Ramos (cell line): ENCODE data around the gene ENPP7.
"Not testable (repeated sequence)": the region's sequence is repeated elsewhere in the genome, so short reads cannot be mapped to it uniquely, and the experiment has no call there.

Experiments used
- in situ Hi-C: fragments of 300-500 bp; cut with MboI; formaldehyde crosslinking; loops from one replicate; pipeline ENCODE4 v1.14.3; 2022; ENCODE audit warnings: low sequenced_read_pairs; ENCODE audit not compliant: unreplicated experiment

ENPP7 gene

DNA sequence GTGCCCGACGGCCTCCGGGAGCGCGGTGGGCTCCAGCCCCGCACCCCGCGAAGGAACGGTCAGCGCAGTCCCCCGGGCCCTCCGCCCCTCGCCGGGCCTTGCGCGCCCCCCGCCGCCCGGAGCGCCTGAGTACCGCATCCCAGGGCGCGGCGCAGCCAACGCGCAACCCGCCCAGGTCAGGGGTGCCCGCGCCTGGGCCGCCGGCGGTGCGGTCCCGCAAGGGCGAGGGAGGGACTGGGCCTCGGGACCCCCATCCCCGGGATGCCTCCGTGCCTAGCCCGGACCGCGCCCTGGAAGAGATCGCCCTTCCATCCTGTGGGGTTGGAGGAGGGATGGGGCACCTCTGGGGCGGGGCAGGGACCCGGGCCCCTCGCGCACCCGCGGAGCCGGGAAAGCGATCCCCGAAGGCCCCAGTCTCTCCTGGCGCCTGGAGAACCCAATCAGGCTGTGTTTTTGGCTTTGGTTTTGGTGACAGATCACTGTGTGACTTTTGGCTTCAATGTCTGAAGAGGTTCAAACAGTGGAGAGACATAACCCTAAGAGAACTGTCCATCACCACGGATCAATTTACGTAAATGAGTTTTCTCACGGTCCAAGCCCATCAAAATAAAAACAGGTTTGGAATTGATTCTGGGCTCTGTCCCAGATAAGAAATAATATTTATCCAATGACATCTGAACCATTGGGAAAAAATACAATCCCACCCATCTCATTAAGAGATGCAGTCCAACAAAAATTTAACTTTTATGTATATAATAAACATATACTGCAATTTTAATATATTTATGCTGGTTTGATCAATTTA, 17.8 kb downstream of the ENPP7 start:
- in situ Hi-C loops = no loop called here

DNA sequence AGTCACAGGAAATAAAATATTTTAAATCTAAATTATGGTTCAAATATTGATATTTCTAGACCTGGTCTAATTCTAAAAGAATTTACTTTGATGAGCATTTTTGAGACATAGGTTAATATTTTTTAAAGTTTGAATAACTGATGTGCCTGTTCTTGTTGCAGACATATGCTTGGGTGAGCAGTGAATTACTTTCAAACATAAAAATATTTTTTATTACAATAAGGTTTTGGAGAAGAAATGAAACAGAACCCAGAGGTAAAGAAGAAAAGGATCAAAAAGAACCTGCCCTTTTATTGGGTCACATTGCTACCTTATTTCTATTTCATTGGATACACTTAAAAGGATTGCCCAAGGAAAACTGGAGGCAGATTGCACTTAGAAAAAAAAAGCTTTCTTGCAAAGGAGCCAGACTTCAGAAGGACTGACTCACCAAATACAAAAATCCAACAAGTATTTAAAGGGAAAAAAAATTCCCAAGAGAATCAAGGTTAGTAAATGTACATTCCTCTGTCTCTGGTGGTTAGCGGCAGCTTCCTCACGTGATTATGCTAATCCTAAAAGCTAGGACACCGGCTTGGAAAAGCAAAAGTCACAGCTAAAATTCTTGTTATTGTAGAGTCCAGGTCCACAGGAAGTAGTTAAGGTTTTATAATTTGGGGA, 18.5 kb downstream of the ENPP7 start:
- in situ Hi-C loops = no loop called here

DNA sequence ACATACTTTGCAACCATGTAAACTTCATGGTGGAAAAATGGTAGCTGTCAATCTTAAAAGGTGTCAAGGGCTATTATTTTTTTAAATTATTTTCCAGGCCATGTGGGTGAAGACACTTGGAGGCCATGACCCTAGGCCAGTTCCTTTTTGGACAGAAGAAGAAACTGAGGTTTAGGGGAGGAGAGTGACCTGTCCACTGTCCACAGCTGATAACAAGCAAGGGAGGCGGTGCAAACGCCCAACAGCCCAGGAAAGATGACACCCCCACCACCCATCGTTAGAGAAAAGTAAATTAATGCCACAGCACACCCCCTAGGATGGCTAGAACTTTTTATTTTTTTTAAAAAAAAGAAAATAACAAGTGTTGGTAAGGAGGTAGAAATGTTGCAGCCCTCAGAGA, 19.2 kb downstream of the ENPP7 start:
- in situ Hi-C loops = no loop called here

DNA sequence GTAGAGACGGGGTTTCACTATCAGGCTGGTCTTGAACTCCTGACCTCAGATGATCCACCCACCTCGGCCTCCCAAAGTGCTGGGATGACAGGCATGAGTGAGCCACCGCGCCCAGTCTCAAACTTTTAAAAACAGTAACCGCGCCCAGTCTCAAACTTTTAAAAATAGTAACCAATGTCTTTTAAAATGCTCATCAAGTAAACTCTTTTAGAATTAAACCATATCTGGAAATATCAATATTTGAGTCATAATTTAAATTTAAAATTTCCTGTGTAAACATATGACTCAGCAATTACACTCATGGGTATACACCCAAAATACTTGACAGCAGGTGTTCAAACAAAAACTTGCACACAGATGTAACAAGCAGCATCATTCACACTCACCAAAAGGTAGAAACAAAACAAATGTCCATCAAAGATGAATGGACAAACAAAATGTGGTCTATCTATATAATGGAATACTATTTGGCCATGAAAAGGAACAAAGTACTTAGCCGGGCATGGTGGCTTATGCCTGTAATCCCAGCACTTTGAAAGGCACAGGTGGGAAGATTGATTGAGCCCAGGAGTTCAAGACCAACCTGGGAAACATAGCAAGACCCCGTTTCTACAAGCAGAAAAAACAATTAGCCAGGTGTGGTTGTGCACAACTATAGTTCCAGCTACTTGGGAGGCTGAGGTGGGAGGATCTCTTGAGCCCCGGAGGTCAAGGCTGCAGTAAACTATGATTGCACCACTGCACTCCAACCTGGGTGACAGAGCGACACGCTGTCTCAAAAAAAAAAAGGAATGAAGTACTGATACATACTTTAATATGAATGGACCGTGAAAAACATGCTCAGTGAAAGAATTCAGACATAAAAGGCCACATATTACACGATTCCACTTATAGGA, 20.2 kb downstream of the ENPP7 start:
- in situ Hi-C loops = no loop called here

DNA sequence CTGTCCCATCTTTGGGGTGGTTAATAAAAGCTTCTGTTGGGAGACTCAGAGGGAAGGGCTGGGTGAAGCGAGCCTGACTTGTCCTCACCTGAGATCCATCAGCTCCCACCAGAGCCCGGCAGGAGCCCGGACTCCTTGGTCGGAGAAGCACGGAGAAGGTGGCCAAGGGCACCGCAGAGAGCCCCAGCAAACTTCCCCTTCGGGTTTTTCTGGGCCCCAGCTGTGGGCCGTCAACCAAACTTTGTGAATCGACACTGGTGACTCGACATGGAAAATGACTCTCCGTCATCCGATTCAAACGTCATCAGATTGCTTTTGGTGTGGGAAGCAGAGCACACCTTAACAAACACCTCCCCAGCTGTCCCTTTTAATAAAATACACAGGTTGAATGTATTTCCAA, 21.4 kb downstream of the ENPP7 start:
- in situ Hi-C loops = no loop called here

DNA sequence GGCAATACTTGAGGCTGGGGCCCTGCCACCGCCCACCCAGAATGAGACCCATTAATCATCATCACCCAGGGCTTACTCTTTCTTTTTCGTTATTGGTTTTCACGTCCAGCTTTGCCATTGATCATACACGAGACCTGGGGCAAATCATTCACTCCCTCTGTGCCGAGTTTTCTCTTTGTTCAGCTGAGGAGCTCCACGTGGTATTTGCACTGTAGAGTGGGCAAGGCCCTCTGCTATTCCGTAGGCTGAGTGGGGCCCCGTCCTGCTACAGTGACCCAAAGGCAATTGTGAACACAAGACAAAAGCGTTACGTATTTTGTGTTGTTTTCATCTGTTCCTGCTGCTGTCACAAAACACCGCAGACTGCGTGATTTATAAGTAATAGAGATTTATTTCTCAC, 23.6 kb downstream of the ENPP7 start:
- in situ Hi-C loops = no loop called here

DNA sequence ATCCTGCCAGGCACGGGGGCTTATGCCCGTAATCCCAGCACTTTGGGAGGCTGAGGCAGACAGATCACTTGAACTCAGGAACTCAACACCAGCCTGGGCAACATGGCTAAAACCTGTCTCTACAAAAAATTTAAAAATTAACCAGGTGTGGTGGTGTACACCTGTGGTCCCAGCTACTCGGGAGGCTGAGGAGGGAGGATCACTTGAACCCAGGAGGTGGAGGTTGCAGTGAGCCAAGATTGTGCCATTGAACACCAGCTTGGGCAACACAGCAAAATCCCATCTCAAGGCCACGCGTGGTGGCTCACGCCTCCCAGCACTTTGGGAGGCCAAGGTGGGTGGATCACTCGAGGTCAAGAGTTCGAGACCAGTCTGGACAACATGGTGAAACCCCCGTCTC, 24.2 kb downstream of the ENPP7 start:
- in situ Hi-C loops = not testable (repeated sequence)

DNA sequence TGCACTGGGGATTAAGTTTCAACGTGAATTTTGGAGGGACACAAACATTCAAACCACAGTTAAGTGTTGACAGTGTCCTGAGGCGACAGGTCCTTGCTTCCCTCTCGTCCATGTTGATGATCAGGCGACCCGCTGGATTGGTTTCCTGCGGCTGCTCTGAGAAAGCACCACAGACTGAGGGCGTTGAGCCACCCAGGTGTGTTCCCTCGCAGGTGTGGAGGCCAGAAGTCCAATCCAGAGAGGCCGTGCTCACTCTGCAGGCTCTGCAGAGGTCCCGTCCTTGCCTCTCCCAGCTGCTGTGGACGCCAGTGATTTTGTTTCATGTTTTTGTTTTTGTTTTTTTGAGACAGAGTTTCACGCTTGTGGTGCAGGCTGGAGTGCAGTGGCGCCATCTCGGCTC, 24.8 kb downstream of the ENPP7 start:
- in situ Hi-C loops = no loop called here

DNA sequence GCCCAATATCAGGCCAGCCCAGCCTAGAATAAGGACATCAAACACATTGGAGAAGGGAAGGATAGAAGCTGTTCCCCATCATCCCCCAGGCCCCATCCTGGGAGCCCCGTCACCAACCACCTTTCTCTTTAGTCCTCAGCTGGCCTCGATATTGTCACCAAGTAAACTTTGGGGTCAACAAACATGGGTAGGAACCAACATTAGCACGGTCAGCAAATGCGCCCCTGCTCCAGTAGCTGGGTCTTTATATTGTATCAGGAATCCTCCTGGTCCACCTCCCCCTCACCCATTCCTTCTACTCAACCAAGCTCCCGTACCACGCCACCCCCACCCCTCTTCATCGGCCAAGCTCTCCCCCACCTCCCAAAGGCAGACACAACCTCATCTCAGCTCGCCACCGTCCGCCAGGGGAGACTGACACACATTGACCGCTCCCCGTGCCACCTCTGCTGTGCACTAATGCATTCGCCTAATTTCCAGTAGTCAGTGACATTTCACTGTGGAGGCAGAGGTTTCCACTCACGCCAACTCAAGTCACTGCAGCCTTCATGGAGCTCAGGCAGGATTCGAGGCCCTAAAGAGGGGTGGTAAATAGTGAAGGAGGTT, 26.5 kb downstream of the ENPP7 start:
- in situ Hi-C loops = no loop called here

DNA sequence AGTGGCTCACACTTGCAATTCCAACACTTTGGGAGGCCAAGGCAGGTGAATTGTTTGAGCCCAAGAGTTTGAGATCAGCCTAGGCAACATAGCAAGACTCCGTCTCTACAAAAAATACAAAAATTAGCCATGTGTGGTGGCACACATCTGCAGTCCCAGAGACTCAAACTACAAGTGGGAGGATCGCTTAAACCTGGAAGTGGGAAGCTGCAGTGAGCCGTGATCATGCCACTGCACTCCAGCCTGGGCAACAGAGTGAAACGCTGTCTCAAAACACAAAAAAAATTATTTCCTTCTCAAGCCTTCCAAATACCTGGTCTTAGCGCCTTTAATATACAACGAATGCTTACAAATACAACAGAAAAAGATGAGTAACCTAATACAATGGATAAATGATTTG, 27.5 kb downstream of the ENPP7 start:
- in situ Hi-C loops = no loop called here

DNA sequence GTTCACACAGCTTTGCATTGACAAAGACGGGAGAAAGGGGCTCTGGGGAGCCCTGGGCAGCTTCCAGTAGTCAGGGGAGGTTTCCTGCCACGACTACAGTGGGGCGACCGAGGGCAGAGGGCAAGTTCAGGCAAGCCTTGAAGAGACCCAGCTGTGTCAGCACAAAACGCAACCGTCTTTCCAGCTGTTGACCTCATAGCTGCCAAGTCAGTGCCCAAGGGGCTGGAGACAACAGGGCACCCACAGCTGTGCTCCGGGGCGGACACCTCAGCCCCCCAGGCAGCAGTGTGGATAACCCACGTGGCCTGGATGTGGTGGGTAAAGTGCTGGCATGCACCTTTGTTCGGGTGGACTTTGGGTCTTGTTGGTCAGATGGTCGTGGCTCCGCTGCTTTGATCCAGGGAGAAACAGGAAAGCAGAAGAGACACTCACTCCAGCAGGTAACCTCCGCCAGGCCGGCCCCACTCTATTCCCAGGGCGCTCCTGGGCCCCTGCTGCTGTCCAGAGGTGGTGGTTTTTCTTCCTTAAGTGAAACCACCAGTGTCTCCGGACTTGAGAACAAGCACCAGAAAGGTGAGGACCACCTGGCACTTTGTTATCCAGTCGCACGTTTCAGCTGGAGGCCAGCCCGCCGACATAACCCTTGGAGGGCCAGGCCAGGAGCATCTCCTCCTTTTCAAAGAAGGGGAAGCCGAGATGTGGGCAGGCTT, 29.6 kb downstream of the ENPP7 start:
- in situ Hi-C loops = no loop called here

DNA sequence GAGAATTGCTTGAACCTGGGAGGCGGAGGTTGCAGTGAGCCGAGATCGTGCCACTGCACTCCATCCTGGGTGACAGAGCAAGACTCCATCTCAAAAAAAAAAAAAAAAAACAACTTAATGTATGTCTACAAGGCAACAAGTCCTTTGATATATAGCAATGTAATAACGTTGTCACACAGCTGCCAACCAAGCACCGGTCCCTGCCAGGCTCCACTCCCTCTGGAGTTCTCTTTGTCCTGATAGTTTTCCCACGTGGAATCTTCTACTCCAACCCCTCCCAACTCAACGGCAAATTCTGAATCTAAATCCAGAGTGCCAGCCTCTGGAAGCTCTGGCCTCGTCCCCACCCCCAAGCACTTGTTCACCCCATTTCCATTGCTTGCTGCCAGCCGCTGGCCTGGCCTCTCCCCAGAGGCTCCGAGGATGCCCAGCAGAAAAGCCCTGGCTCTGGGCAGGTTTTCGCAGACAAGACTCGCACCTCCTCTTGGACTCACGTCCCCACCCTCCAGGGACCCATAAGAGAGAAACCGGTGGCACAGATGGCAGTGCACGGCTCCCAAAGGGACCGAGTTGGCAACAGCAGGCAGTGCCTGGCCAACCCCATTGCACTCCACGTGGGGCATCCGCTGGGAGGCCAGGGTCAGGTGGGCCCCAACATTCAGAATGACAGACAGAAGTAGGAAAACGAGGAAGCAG, 31.3 kb downstream of the ENPP7 start:
- in situ Hi-C loops = no loop called here

DNA sequence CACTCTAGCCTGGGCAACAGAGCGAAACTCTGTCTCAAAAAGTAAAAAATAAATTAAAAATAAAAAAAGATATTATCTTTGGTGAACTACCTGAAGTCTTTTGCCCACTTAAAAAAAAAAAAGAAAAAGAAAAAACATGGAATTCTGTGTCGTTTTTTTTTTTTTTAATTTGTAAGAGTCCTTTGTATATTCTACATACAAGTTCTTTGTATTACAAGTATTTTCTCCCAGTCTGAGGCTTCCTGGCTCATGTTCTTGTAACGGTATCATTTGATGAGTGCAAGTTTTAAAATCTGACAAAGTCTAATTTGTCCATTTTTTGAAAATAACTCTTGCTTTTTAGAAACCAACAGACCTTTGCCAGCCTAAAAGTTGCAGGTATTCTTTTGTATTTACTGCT, 35.0 kb downstream of the ENPP7 start:
- in situ Hi-C loops = no loop called here

DNA sequence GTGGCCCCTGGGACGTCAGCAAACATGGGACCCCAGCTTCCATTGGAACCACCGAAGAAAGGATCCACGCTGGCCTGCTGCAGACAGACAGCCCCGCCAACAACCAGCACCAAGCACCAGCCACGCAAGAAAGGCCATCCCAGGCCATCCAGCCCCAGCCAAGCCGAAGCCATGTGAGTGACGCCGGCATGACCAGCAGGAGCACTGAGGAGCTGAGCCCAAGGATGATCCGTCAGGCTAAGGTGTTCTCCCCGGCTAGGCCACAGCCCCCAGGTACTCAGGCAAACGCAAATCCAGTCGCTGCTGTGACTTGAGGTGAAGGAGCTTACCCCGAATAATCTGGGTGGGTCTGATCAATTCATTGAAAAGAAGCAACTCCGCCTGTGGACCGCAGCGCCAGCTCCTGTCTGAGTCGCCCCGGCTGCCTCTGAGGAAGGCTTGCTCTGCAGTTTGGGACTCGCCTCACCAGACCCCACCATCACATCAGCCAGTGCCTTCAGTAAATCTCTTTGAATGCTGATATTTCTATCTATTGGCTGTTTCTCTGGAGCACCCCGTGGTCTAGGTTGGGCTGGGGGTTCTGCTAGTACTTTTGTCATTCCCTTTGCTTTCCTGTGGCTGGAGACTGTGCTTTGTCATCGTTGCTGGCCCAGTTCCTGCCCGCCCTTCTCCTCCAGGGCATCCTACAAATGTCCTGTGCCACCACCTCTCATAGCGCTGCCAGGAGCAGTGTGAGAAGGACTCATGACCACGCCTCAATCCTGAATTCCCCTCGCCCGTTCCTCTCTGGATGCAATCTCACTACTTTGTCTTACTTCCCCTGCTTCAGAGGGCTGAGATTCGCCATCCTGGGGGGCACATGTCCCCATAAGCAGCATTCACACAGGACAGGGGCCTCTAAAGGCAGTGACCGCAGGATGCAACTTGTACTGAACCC, 39.1 kb downstream of the ENPP7 start:
- in situ Hi-C loops = no loop called here

DNA sequence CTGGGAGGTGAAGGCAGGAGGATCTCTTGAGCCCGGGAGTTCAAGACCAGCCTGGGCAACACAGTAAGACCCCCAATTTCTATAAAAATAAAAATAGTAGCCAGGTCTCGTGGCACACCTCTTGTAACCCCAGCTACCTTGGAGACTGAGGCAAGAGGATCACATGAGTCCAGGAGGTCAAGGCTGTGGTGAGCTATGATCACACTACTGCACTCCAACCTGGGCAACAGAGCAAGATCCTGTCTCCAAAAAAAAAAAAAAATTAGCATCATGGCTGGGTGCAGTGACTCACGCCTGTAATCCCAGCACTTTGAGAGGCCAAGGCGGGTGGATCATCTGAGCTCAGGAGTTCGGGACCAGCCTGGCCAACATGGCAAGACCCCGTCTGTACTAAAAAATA, 40.5 kb downstream of the ENPP7 start:
- in situ Hi-C loops = no loop called here

DNA sequence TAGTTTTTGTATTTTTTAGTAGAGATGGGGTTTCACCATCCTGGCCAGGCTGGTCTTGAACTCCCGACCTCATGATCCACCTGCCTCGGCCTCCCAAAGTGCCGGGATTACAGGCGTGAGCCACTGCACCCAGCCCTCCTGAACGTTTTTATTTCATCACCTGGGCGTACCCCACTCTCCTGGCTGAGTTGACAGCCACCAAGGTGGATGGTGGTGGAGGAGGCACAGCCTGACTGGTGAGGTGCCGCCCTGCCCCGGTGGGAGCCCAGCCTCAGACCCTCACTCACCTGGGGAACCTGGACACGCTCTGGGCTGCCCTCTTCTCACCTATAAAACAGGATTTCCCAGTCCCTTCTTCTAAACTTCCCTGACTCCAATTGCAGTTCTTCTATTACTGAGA, 42.0 kb downstream of the ENPP7 start:
- in situ Hi-C loops = not testable (repeated sequence)

DNA sequence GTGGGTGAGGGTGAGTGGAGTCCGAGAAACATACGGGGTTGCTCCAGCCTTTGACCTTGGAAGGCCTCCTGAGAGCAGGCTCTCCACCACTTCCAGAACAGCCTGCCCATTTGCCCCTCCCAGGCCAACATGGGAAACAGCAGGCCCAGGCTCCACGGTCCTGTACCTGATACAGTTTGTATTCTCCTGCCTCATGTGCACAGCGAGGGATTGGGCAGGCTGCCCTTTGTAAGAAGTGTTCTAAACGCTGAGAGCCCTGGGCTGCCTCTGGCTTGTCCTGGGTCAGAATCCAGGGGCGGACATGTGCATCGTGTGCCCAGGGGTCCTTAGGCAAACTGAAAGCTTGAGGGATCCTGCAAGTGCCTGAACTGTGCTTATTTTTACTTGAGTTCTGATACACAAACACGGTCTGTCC, 43.8 kb downstream of the ENPP7 start:
- in situ Hi-C loops = no loop called here

DNA sequence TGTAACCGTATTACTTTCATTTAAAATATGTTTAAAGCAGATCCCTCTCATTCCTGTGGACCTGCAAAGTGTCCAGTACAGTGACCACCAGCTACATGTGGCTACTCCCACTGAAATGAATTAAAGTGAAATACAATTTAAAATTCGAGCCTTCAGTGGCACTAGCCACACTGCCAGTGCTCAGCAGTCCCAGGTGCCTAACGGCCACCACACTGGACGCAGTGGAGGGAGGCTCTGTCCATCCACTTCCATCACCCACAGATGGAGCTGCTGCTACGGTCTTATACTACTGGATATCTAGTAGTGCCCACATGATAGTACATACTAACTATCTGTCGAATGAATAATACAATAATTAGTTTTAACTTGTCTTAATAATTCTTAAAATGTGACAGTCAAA, 44.9 kb downstream of the ENPP7 start:
- in situ Hi-C loops = no loop called here
